ENCODE measurements around the gene SPACA7.

Gene SPACA7

DNA sequence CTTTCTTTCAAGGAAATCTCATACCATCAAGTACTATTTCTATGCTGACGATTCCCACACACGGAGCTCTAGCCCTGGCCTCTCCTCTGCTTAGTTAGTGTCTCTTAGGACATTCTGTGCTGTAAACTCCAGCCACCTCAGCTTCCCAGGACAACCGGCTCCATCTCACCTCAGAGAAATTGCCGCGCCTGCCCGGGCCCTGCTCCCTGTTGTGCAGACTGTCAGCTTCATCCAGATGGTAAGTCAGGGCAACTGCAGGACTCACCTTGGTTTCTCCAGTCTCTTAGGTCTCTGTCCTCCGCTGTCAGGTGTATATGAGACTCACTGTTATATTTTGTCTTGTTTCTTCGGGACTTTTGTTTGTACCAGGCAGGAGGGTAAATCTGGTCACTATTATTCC, 98.7 kb downstream of the SPACA7 start:
- Histone ChIP-seq H3K9me3 (ENCODE audit: insufficient read depth, low read length) (no peaks in the 10 kb centered on the region), H3K36me3 (ENCODE audit: insufficient read depth, insufficient read length, low read length) (no peaks in the 10 kb centered on the region), H3K27me3 (ENCODE audit: insufficient read depth, insufficient read length) (no peaks in the 10 kb centered on the region), H3K4me1 (ENCODE audit: insufficient read depth, insufficient read length) (no peaks in the 10 kb centered on the region), H3K9ac (ENCODE audit: insufficient read length, low read depth) (no peak overlapping the region), H3K4me3 (ENCODE audit: insufficient read length, low read depth) (no peak overlapping the region)
- no peak for DNase-seq (ENCODE audit: low read depth, low spot score)
- TF ChIP-seq ZNF274 (IDR thresholded peaks at IDR 0.05; ENCODE audit: low read depth, low read length), result no peak
- TF ChIP-seq SUZ12 (IDR thresholded peaks at IDR 0.05; ENCODE audit: extremely low read depth, insufficient read depth, insufficient read length), result no peak
- no peak for TF ChIP-seq YY1 (IDR thresholded peaks at IDR 0.05; ENCODE audit: insufficient read depth, insufficient read length)

DNA sequence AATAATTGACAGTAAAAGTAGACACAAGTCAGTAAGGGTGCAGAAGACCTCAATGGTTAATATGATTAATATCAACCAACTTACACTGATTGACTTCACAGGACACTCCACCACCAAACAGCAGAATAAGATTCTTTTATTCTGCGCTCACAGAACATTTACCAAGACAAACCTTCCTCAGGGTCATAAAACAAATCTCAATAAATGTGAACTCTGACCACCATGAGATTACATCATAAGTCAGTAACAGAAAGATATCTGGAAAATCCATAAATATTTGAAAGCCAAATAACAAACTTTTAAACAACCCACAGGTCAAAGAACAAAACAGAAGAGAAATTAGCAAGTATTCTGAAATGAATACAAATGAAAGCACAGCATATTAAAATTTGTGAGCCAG, 99.7 kb downstream of the SPACA7 start:
- Histone ChIP-seq H3K27me3 (ENCODE audit: insufficient read depth, insufficient read length) (no peaks in the 10 kb centered on the region), H3K36me3 (ENCODE audit: insufficient read depth, insufficient read length, low read length) (no peaks in the 10 kb centered on the region), H3K9ac (ENCODE audit: insufficient read length, low read depth) (no peak overlapping the region), H3K9me3 (ENCODE audit: insufficient read depth, low read length) (no peaks in the 10 kb centered on the region), H3K4me3 (ENCODE audit: insufficient read length, low read depth) (no peak overlapping the region), H3K4me1 (ENCODE audit: insufficient read depth, insufficient read length) (no peaks in the 10 kb centered on the region)
- DNase-seq (ENCODE audit: low read depth, low spot score), result no peak
- TF ChIP-seq SUZ12 (IDR thresholded peaks at IDR 0.05; ENCODE audit: extremely low read depth, insufficient read depth, insufficient read length), result no peak
- no peak for TF ChIP-seq ZNF274 (IDR thresholded peaks at IDR 0.05; ENCODE audit: low read depth, low read length)
- TF ChIP-seq YY1 (IDR thresholded peaks at IDR 0.05; ENCODE audit: insufficient read depth, insufficient read length), result no peak

DNA sequence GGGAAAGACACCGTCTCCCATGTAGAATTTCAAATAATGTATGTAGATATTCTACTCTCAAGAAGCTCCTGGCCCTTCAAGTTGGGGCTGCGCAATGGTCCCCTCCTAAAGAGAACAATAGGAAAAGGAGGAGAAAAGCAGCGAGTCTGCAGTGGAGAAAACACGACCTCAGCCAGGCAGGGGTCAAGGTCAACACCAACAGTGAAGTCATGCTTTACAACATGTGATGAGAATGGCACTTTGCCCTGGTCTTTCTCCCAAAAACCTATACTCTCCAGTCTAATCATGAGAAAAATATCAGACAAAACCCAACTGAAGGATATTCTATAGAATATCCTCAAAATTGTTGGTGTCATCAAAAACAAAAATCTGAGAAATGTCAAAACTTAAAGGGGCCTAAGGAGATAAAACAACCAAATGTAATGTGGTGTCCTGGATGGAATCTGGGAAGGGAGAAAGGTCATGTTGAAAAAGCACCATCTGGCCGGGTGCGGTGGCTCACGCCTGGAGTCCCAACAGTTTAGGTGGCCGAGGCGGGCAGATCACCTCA, 101.0 kb downstream of the SPACA7 start:
- Histone ChIP-seq H3K4me1 (ENCODE audit: insufficient read depth, insufficient read length) (no peaks in the 10 kb centered on the region), H3K9me3 (ENCODE audit: insufficient read depth, low read length) (no peaks in the 10 kb centered on the region), H3K36me3 (ENCODE audit: insufficient read depth, insufficient read length, low read length) (no peaks in the 10 kb centered on the region), H3K4me3 (ENCODE audit: insufficient read length, low read depth) (no peak overlapping the region), H3K27me3 (ENCODE audit: insufficient read depth, insufficient read length) (no peaks in the 10 kb centered on the region), H3K9ac (ENCODE audit: insufficient read length, low read depth) (no peak overlapping the region)
- DNase-seq (ENCODE audit: low read depth, low spot score), result no peak
- no peak for TF ChIP-seq ZNF274 (IDR thresholded peaks at IDR 0.05; ENCODE audit: low read depth, low read length)
- TF ChIP-seq YY1 (IDR thresholded peaks at IDR 0.05; ENCODE audit: insufficient read depth, insufficient read length), result no peak
- TF ChIP-seq SUZ12 (IDR thresholded peaks at IDR 0.05; ENCODE audit: extremely low read depth, insufficient read depth, insufficient read length), result no peak

DNA sequence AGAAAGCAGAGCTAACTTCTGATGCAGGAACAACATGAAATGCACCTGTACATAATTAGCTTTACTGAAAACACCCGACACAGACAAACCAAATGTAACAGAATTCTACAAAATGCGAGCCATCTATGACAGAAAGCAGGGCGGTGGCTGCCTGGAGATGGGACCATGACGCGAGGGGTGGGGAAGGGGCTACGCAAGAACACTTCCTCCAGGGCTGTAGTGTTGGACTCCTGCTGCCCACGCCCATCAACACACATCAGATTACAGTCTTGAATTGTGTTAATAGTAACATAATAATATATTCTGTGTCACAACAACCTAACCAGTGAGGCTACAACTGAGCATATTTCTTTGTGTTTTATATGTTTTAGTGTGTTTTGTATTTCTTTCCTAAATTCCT, 103.2 kb downstream of the SPACA7 start:
- no peaks in the 10 kb centered on the region for H3K27me3 ChIP-seq (ENCODE audit: insufficient read depth, insufficient read length)
- no peaks in the 10 kb centered on the region for H3K9me3 ChIP-seq (ENCODE audit: insufficient read depth, low read length)
- no peak overlapping the region for H3K4me3 ChIP-seq (ENCODE audit: insufficient read length, low read depth)
- DNase-seq (ENCODE audit: low read depth, low spot score), result no peak
- no peak overlapping the region for H3K9ac ChIP-seq (ENCODE audit: insufficient read length, low read depth)
- H3K4me1 ChIP-seq (ENCODE audit: insufficient read depth, insufficient read length), result no peaks in the 10 kb centered on the region
- H3K36me3 ChIP-seq (ENCODE audit: insufficient read depth, insufficient read length, low read length), result peaks cover 7% of the 10 kb centered on the region
- no peak for TF ChIP-seq SUZ12 (IDR thresholded peaks at IDR 0.05; ENCODE audit: extremely low read depth, insufficient read depth, insufficient read length)
- no peak for TF ChIP-seq YY1 (IDR thresholded peaks at IDR 0.05; ENCODE audit: insufficient read depth, insufficient read length)
- TF ChIP-seq ZNF274 (IDR thresholded peaks at IDR 0.05; ENCODE audit: low read depth, low read length), result no peak

DNA sequence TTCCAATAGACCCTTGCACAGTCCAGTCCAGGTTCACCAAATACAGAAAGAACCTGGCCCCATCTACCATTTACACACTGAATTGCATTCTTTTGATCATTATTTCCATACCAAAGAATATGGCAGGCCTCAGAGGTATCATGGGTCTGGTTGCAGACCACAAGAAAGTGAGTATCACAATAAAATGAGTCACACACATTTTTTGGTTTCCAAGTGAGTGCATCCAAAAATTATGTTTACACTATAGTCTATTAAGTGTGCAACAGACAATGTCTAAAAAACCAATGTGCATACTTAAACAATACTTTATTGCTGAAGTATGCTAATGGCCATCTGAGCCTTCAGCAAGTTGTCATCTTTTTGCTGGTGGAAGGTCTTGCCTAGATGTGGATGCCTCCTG, 105.3 kb downstream of the SPACA7 start:
- no peaks in the 10 kb centered on the region for H3K9me3 ChIP-seq (ENCODE audit: insufficient read depth, low read length)
- peaks cover 16% of the 10 kb centered on the region for H3K36me3 ChIP-seq (ENCODE audit: insufficient read depth, insufficient read length, low read length)
- TF ChIP-seq SUZ12 (IDR thresholded peaks at IDR 0.05; ENCODE audit: extremely low read depth, insufficient read depth, insufficient read length), result no peak
- TF ChIP-seq YY1 (IDR thresholded peaks at IDR 0.05; ENCODE audit: insufficient read depth, insufficient read length), result no peak
- no peak for TF ChIP-seq ZNF274 (IDR thresholded peaks at IDR 0.05; ENCODE audit: low read depth, low read length)
- no peaks in the 10 kb centered on the region for H3K27me3 ChIP-seq (ENCODE audit: insufficient read depth, insufficient read length)
- no peaks in the 10 kb centered on the region for H3K4me1 ChIP-seq (ENCODE audit: insufficient read depth, insufficient read length)
- H3K4me3 ChIP-seq (ENCODE audit: insufficient read length, low read depth), result no peak overlapping the region
- DNase-seq (ENCODE audit: low read depth, low spot score), result no peak
- no peak overlapping the region for H3K9ac ChIP-seq (ENCODE audit: insufficient read length, low read depth)

DNA sequence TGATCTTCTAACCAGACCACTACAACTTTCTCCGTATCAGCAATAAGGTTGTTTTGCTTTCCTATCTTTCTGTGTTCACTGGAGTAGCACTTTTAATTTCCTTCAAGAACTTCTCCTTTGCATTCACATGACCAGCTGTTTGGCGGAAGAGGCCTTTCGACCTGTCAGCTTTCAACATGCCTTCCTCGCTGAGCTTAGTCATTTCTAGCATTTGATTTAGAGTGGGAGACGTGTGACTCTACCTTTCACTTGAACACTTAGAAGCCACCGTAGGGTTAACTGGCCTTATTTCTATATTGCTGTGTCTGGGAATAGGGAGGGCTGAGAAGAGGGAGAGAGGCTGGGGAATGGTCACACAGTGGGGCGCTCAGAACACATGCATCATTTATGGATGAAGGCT, 107.1 kb downstream of the SPACA7 start:
- Histone ChIP-seq H3K9me3 (ENCODE audit: insufficient read depth, low read length) (no peaks in the 10 kb centered on the region), H3K36me3 (ENCODE audit: insufficient read depth, insufficient read length, low read length) (peaks cover 23% of the 10 kb centered on the region), H3K4me3 (ENCODE audit: insufficient read length, low read depth) (no peak overlapping the region), H3K9ac (ENCODE audit: insufficient read length, low read depth) (no peak overlapping the region), H3K27me3 (ENCODE audit: insufficient read depth, insufficient read length) (no peaks in the 10 kb centered on the region), H3K4me1 (ENCODE audit: insufficient read depth, insufficient read length) (no peaks in the 10 kb centered on the region)
- DNase-seq (ENCODE audit: low read depth, low spot score), result no peak
- TF ChIP-seq SUZ12 (IDR thresholded peaks at IDR 0.05; ENCODE audit: extremely low read depth, insufficient read depth, insufficient read length) (no peak), YY1 (IDR thresholded peaks at IDR 0.05; ENCODE audit: insufficient read depth, insufficient read length) (no peak), ZNF274 (IDR thresholded peaks at IDR 0.05; ENCODE audit: low read depth, low read length) (no peak)
